Measurements from ENCODE around the gene DCAF6.

DNA sequence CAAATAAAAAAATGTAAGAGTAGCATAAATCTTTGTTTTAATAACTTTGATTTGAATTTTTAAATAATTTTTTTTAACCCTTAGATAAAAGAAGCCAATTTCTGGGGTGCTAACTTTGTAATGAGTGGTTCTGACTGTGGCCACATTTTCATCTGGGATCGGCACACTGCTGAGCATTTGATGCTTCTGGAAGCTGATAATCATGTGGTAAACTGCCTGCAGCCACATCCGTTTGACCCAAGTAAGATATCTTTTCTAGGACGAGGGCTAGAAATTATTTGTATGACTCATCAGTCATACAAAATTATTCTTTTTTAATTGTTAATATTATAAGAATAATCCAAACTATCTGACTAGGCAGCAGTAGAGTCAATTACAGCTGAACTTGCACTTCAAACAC is 129.0 kb downstream of the DCAF6 start:
- TF ChIP-seq SUZ12 (IDR thresholded peaks at IDR 0.05; ENCODE audit: extremely low read depth, insufficient read depth, insufficient read length) = no peak
- no peak for TF ChIP-seq ZNF274 (IDR thresholded peaks at IDR 0.05; ENCODE audit: low read depth, low read length)
- TF ChIP-seq YY1 (IDR thresholded peaks at IDR 0.05; ENCODE audit: insufficient read depth, insufficient read length) = no peak
